ENCODE results near the gene CH25H. TPM values are rescaled to one million over a fixed set of nuclear protein-coding genes. Genes with fewer than 3 reads are reported as not detected.

Gene CH25H
- total and polyA plus RNA-seq, 10 of the 15 experiments (the other 5 are each of a cell fraction or from before 2014, with no cell fraction given), result not detected

DNA sequence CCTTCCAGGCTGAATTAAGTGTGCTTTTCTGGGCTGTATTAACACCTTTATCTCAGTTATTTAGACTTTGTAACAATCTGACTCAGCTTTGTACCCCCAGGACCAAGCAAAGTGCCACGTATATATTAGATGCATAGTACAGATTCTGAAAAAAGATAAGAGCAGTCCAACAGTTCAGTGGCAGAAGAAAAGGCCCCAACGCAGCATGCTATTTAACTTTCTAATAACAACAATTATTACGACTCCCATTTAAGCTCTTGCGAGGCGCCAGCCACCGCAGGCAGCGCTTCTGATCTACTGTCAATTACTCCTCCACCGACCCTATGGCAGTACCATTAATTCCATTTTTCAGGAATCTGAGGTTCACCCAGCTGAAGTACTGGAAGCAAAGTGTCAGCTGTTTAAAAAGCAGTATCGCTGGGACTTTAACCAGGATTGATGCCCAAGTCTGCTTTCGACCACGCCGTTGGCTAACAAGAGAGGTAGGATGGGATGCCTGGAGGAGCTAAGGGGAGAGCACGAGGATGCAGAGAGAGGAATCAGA is 43.8 kb upstream of the CH25H start:
- TSS peak; percentile 72 for BruUV-seq (replicated peaks)
- intact Hi-C loops (cut with micrococcal nuclease; ENCODE audit: unreplicated experiment), result no loop called here
- H3K4me3 ChIP-seq, result peak overlapping the region; percentile 84
- no peak for DNase-seq (ENCODE audit: low read depth, low spot score)
- no peaks in the 10 kb centered on the region for H3K36me3 ChIP-seq (ENCODE audit: control insufficient read depth in 2 of 2, insufficient read depth in 2 of 2, low read length in 1 of 2)
- no peak for FAIRE-seq
- ChIA-PET POLR2A (interaction anchor here (1.6 to 2.1 kb wide), 3 partner anchors 8 to 164 kb away, joined by 6 to 12 read pairs (median 7); partner anchors contain the start of gene IFIT5), CTCF (interaction anchor here (0.6 to 2.9 kb wide), 16 partner anchors 8 to 316 kb away, joined by 3 to 23 read pairs (median 4); partner anchors contain the start of gene IFIT5), RAD21 (ENCODE audit: unreplicated experiment) (interaction anchor here (0.8 to 4.1 kb wide), 13 partner anchors 8 to 316 kb away, joined by 3 to 30 read pairs (median 4); partner anchors contain the start of gene IFIT5), SMC1A (ENCODE audit: uncharacterized antibody, unreplicated experiment) (interaction anchor here (0.7 to 3.8 kb wide), 11 partner anchors 8 to 318 kb away, joined by 3 to 25 read pairs (median 4); partner anchors contain the start of gene IFIT2)
- 0 out of 2 replicates have a peak, but pooled peaks cover 7% of the 10 kb centered on the region for H3K4me1 ChIP-seq (ENCODE audit: control insufficient read depth, insufficient read depth, low read length)
- no peak for TF ChIP-seq NFYB (IDR thresholded peaks at IDR 0.05; ENCODE audit: insufficient read depth, low read depth, low read length)
- TF ChIP-seq, protein P1, sequence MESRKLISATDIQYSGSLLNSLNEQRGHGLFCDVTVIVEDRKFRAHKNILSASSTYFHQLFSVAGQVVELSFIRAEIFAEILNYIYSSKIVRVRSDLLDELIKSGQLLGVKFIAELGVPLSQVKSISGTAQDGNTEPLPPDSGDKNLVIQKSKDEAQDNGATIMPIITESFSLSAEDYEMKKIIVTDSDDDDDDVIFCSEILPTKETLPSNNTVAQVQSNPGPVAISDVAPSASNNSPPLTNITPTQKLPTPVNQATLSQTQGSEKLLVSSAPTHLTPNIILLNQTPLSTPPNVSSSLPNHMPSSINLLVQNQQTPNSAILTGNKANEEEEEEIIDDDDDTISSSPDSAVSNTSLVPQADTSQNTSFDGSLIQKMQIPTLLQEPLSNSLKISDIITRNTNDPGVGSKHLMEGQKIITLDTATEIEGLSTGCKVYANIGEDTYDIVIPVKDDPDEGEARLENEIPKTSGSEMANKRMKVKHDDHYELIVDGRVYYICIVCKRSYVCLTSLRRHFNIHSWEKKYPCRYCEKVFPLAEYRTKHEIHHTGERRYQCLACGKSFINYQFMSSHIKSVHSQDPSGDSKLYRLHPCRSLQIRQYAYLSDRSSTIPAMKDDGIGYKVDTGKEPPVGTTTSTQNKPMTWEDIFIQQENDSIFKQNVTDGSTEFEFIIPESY (IDR thresholded peaks at IDR 0.05), result peak; percentile 36; the same call in 1 of the 2 replicates
- H3K79me2 ChIP-seq (ENCODE audit: control insufficient read depth, insufficient read depth, low read length), result peaks cover 10% of the 10 kb centered on the region
- H3K27ac ChIP-seq (ENCODE audit: control insufficient read depth, insufficient read depth), result peak overlapping the region; percentile 69; the same call in 1 of the 2 replicates
- in situ Hi-C loops (cut with MboI), result no loop called here
- peak overlapping the region; percentile 93 for H2AFZ ChIP-seq (ENCODE audit: control insufficient read depth, low read depth, low read length)
- H3K9ac ChIP-seq (ENCODE audit: control insufficient read depth, insufficient read depth, low read length), result peak overlapping the region; percentile 62
- peak overlapping the region; percentile 92 for H3K4me2 ChIP-seq (ENCODE audit: control insufficient read depth, insufficient read depth)
- 27% methylated on average over 13 of the region's 13 CpGs for WGBS (ENCODE audit: insufficient coverage, insufficient replicate concordance, low lambda C conversion rate, missing lambda C conversion rate)
- no peaks in the 10 kb centered on the region for H3K27me3 ChIP-seq (replicated peaks in 1 of 2; ENCODE audit: control insufficient read depth in 2 of 2, insufficient read depth in 2 of 2, low read length in 1 of 2)
- no peaks in the 10 kb centered on the region for H4K20me1 ChIP-seq (ENCODE audit: control insufficient read depth, insufficient read depth)
- peaks cover 18% of the 10 kb centered on the region for H3K9me3 ChIP-seq (replicated peaks; ENCODE audit: control insufficient read depth, insufficient read depth, low read length)
- ATAC-seq, result peak; percentile 4
